GM19240 (cell line): ENCODE measurements around the gene EXD1.

ENCODE experiments used
- DNase-seq: peaks from one replicate; pipeline ENCODE4 v3.0.0; 2011; ENCODE audit warnings: low spot score; ENCODE audit not compliant: insufficient read length

The EXD1 gene

DNA sequence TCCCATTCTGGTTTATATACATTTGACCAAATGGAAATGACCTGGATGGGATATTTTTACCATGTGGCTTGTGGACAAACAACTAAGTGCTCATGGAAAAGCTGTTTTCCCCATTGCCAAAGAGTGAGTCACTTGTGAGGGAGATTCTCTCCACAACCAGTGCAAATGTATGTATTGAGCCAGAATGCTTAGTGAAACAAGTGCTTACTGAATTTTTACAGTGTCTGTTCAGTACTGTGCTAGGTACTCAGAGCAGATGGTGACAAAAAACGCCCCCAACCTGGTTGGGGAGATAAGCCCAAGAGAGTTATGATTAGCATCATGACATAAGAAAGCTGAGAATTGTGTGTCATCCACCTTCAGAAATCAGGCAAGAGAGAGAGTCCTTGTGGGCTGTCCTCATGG is 2.8 kb upstream of the EXD1 start:
- no peak for DNase-seq

DNA sequence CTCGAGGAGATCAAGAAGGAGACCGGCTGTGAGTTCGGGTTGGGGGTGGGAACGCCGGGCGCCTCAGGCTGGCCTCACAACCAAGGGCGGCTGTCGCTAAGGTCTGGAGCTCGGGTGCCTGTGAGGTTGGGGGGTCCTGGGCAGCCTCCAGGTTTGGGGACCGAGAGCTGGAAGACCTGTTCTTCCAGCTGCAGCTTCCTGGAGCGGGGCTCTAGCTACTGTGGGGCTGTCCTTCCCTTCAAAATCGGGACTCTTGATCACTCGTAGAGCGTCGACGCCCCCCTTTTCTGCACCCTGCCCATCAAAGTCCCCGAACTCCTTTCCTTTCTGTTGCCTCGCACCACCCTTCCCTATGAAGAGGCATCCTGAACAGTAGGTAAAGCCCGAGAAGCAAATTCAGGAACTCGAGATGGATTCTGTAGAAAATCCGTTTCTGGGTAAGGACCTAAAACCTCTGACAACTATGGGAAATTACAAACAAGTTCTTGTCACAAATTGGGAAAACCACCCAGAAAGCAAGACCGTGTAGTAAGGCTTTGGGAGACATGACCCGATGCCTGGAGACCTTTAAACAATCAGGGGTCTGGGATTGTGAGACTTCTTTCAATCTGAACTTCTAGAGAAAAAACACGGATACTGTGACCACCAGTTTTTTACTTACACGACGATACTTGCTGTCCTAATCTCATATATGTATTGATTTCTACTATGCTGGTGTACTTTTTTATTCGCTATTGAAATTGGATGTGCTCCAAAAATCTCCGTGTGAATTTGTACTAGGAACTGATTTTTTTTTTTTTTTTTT is 1.1 kb upstream of the EXD1 start:
- DNase-seq, result no peak

DNA sequence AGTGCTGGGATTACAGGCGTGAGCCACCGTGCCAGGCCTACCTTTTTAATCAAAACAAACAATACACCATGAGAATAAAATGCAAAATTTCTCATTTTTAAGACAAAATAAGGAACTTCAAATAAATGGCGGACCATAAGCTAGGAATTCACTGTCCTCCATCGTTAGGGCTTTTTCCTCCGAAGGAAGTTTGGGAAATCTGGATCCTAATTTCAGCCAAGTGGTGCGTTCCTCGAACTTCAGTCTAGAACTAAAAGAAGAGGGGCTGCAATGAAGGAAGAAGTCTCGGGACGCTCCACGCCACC is 260 bp downstream of the EXD1 start:
- DNase-seq, result no peak

DNA sequence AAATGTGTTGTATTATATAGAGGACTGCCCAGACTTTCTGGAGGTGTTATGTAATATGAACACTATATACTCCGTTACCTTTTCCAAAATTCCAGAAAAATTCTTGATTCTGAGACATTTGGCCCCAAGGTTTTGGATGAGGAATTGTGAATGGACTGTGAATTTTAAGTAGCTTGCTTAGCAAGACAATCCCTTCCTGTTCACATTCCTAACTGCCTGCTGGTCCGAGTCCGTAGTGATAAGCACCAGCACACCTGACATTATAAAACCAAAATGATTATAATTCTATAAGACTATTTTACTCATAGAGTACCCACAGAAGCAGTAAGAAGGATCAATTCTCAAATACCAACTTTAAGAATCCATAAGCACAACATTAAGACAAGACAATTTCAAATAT is 11.2 kb downstream of the EXD1 start:
- no peak for DNase-seq

DNA sequence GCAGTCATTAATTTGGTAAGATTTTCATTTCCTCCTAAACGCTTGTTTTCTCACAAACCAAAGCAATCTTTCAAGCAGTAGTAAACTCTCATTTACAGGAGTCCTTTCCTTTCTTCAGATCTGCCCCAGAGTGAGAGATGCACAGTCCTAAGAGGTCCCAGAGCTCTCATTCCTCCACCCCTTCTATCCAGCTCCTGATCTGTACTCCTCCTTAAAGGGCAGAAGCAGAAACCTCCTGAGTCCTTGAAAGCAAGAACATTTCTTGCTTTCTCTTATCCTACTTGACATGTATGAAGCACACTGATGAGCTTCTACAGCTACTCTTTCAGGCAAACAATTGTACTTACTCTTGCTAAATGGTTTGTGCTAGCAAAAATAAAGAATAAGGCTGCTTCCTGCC is 11.7 kb downstream of the EXD1 start:
- no peak for DNase-seq

DNA sequence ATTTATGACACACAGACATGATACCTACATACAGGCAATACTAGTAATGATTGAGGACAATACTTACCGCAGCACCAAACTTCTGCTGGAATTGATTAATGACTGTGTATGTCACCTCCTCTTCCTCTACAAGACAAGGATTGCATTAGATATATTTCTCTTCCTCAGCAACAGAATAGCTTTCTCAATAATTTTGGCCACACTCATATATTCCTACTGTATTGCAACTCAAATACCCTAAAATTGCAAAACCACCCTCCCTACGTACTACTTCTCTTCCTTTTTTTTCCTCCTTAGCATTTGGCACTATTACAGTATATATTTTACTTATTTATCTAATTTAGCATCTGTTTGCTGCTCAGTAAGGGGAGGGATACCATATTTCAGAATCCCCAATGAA is 14.8 kb downstream of the EXD1 start:
- no peak for DNase-seq

DNA sequence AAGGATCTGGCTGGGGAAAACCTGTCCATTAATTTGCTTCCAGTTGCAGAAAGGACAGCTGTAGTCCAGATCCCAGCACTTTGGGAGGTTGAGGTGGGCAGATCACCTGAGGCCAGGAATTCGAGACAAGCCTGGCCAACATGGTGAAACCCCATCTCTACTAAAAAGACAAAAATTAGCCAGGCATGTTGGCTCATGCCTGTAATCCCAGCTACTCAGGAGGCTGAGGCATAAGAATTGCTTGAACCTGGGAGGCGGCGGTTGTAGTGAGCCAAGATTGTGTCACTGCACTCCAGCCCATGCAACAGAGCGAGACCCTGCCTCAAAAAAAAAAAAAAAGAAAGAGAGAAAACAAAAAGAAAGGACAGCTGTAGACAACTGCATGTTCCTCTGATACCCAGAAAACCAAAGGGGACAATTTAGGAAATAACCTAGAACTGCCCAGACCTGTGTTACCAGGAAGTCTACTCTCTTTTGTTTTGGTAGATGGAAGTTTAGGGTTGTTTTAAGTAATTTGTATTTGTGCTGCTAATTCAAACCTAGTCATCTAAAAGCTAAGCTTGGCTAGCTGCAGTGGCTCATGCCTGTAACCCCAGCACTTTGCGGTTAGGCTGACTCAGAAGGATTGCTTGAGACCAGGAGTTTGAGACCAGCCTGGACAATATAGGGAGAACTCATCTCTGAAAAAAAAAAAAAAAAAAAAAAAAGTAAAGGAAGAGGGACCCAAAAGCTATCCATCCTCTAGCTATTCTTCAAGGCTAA is 22.7 kb downstream of the EXD1 start:
- no peak for DNase-seq

DNA sequence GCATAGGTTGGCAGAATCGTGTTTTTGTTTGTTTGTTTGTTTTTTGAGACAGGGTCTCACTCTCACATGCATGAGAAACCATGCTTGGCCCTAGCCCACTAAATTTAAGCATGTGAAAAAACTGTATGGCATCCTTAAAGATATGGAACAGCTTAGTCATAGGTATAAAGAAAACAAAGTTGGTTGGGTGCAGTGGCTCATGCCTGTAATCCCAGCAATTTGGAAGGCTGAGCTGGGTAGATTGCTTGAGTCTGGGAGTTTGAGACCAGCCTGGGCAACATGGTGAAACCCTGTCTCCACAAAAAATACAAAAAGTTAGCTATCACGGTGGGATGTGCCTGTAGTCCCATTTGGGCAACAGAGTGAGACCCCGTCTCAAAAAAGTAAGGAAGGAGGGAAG is 25.2 kb downstream of the EXD1 start:
- no peak for DNase-seq

DNA sequence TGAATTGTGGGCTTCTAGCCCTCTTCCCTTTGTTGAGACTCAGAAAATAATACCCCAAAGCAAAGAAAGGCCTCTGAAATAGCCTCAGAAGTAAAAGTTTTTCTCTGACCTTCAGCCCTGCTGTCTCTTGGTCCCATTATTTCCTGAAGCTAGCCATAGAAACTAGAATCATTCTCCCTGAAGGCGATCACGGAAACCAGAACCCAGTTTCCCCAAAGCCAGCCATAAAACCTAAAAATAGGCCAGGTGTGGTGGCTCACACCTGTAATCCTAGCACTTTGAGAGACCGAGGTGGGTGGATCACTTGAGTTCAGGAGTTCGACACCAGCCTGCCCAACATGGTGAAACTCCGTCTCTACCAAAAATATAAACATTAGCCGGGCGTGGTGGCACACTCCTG is 27.2 kb downstream of the EXD1 start:
- DNase-seq, result no peak

DNA sequence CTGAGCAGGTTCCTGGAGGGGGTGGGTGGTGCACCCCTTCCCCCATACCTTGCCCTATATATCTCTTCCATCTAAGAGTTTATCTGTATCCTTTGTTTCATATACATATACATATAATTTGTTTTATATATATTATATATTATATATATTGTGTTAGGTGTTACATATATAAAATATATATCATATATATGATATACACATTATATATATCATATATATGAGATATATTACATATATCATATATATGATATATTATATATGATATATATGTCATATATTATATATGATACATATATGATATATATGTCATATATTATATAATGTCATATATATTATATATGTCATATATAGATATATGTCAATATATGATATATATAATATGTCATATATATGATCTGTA is 31.1 kb downstream of the EXD1 start:
- DNase-seq, result no peak

DNA sequence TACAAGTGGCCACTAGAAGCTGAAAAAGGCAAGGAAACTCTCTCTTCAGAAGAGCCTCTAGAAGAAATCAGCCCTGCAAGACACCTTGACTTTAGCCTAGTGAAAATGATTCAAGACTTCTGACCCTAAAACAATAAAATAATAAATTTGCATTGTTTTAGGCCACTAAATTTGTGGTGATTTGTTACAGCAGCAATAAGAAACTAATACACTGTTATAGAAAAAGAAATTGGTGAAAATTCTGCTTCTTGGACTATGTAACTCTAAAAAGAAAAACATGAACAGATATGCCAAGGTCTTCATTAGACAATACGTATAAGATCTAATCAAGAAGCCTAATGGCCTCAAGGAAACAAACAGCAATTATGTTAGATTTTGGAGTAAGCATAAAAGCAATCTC is 36.1 kb downstream of the EXD1 start:
- DNase-seq, result no peak

DNA sequence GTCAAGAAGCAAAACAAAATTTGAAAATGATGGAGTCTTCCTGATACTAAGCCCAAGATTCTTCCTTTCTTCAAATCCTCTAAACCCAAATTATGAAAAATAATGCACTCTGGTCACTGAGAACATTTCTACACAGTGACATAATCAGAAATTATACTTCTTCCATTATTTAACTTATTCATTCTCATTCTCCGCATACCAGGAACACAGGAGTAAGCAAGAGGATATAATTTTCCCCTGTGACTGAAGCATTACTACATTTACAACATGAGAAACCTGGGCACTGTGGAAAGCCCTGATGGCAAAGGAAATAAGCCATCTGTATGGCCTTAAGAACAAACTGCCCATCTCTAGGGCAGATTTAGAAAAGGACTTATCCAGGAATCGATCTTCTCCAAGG is 47.0 kb downstream of the EXD1 start:
- no peak for DNase-seq

DNA sequence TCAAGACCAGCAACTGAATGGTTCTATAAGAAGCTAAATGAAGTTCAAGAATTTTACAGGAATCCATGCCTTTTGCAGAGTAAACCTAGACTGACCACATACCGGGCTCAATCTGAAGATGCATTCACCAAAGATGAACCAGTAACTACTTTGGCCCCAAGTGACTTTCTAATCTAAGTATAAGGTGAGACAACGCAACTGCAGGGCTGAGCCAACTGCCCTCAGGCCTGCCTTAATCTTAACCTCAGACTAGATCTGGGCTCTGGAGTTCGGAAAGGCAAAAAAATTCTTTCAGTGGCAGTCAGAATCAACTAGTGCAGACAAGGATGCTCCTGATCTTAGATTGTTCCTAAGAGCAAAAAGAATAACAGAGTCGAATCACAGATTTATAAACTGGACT is 48.3 kb downstream of the EXD1 start:
- no peak for DNase-seq

DNA sequence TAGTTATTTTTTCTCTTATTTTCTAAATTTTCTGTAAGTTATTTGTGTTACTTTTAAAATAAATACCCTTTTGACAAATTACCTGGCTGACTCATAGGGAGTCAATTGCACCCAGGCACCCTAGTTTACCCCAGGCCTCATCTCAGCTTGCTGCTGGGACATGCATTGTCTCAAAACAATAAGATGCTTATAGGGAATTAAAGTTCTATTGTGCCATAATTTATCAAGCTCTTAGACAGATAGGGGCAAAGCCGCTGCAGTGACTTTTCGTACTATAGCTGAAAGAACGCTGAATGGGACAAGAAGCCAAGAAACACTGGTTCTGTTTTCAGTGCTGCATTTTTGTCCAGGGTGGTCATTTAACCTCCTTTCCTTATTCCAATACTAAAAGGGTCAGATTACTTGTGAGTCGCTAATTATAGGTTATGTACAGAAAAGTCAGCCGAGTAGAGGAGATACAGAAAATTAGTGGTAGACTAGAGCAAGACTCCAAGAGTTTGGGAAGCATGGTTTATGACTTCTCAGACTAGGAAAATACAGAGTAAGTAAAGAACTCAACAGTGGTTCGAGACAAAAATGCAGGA is 50.3 kb downstream of the EXD1 start:
- DNase-seq, result no peak

DNA sequence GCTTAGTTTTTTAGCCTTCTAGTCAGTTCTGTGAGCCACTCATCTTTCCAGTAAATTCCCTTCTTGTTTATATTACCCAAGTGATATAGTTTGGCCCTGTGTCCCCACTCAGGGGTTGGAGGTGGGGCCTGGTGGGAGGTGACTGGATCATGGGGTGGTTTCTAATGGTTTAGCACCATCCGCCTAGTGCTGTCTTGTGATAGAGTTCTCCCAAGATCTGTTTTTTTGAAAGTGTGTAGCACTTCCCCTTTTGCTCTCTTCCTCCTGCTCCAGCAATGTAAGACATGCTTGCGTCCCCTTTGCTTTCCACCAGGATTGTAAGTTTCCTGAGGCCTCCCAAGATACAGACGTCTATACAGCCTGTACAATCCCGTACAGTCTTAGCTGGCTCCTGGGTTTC is 60.8 kb downstream of the EXD1 start:
- DNase-seq, result no peak

DNA sequence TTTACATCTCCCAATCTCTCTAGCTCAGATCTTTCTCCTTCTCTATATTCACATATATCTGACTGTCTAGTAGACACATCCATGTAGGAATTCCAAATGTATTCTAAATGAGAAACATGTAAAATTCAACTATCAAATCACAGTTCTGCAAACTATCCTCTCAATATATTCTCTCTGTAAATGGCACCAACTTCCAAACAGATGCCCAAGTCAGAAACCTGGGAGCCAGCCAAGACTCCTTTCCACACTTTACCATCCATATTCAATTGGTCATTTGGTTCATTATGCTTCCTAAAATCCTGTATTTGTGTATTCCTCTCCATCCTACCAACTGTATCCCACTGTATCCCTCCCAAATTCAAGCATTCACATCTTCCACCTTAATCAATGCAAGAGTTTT is 61.5 kb downstream of the EXD1 start:
- DNase-seq, result no peak

DNA sequence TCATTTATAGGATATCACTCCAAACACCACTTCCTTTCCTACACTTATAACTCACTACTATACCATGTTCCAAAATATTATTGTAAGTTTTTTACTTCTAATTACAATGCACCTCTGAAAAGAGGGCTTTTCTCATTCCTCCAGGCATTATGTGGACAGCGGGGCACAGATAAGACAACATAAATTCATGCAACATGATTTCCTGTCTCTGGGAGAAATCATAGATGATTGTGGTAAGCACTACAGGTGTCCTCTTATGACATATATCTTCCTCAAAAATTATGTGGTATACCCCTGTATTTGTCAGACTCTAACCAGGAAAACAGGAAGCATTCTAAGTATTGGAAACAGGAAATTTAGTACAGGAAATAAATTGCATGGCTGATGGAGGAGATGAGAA is 68.8 kb downstream of the EXD1 start:
- no peak for DNase-seq

DNA sequence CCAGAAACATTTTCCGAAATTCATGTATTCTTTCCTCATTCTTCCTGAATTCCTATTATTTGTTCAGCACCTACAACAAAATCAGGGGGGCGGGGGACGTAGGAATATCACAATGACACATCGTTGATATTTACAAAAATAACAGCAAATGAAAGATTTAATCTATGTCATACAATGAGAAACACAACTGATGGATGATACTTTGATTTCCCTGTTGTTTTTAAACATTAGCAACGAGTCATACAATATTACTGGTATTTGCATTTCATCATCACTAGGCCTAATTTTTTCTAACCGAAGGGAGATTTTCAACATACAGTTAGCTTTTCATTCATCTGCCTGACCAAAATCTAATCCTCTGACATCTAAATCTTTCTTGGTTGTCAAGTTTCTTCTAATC is 69.2 kb downstream of the EXD1 start:
- DNase-seq, result no peak

DNA sequence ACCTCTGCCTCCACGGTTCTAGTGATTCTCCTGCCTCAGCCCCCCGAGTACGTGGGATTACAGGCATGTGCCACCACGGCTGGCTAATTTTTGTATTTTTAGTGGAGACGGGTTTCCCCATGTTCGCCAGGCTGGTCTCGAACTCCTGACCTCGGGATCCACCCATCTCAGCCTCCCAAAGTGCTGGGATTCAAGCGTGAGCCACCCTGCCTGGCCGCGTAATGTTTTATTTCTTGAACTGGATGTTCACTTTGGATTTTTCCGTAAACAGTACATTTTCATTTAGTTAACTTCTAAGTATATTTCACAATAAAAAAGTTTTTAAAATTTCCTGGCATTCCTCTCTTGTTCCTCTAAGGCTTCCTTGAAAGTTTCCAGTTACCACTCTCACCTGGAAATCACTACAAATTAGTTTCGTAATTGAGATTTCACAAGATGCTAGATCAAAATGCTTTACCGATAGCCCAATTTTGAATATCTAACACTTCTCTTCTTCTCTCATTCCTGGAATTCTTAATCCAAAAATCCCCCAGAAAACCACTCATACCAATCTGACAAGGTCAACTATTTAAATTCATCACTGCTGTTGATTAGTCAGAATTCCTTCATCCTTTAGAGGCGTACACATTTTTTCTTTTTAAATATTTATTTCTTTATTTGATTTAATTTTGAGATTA is 69.8 kb downstream of the EXD1 start:
- DNase-seq, result no peak

DNA sequence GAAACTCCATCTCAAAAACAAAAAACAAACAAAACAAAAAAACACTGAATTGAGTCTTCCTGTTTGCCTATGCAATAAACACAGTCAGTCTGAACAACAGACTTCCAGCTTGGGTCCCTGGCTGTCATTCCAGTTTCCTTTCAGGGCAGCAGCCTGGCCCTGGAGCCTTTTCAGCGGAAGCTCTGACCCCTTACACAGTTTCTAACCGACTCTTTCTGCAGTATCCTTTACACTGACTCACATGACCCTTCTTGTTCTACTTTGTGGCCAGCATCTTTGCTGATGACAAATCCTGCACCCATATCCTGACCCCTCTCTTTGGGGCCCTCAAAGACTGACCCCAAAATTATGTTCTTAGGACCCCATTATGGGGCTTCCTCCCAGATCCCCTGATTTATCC is 76.1 kb downstream of the EXD1 start:
- DNase-seq, result no peak

DNA sequence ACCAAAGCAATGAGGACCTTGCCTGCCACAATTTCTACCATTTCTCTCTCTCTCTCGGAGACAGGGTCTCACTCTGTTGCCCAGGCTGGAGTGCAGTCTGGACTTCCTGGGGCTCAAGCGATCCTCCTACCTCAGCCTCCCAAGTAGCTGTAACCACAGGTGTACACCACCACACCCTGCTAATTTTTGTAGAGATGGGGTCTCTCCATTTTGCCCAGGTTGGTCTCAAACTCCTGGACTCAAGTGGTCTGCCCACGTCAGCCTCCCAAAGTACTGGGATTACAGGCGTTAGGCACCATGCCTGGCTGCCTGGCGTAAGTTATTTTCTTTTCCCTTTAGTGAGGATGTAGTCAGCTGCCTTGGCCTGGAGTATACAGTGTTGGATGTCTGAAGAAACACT is 76.8 kb downstream of the EXD1 start:
- DNase-seq, result no peak

DNA sequence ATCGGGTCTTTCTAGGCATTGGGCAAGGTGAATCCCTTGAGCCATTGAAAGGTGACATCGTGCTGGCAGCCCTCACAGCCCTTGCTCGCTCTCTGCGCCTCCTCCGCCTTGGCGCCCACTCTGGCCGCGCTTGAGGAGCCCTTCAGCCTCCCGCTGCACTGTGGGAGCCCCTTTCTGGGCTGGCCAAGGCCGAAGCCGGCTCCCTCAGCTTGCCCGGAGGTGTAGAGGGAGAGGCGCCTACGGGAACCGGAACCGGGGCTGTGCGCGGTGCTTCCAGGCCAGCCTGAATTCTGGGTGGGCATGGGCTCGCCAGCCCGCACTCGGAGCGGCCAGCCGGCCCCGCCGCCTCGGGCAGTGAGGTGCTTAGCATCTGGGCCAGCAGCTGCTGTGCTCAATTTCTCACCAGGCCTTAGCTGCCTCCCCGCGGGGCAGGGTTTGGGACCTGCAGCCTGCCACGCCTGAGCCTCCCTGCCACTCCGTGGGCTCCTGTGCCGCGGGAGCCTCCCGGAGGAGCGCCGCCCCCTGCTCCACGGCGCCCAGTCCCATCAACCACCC is 79.0 kb downstream of the EXD1 start:
- DNase-seq, result no peak
